ENCODE measurements around the gene CDC20B. TPM values are rescaled to one million over a fixed set of nuclear protein-coding genes. Genes with fewer than 3 reads are reported as not detected.

CDC20B gene
- total and polyA plus RNA-seq, 10 donors, result not detected

DNA sequence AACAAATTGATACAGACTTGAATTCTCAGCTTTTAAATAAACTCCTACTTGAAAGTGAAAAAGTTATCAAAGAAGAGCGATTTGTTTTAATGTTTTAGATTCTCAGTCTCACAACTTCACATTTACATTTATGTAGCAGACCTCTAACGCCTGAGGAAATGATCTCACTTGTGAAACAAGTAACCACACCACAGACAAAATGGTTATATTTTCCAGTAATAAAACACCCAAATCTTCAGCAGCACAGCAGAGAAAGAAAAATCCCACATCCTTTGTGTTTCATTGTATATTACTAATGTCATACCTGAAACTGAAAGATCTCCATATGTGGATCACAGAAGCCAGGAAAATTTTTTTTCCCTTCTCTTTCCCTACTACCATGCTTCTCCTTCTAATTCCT, 100.3 kb downstream of the CDC20B start:
- H3K9me3 ChIP-seq, result no peaks in the 10 kb centered on the region
- H3K36me3 ChIP-seq, result no peaks in the 10 kb centered on the region
- no peaks in the 10 kb centered on the region for H3K27me3 ChIP-seq (replicated peaks in 1 of 7)
- H3K27ac ChIP-seq, result peak overlapping the region in 5 of 8 donors; percentile 9 to 60 (median 51)
- H3K4me1 ChIP-seq, result peaks cover 0 to 16% (median 0%) of the 10 kb centered on the region in 6 donors
- 12 to 27% (median 24%) methylated on average over 2 of the region's 2 CpGs for WGBS, 5 donors
- intact Hi-C loops (cut with DNase I; ENCODE audit: low total_unique reads), result no loop called here
- no peak for TF ChIP-seq POLR2AphosphoS5 (IDR thresholded peaks at IDR 0.05)
- TF ChIP-seq, protein P1, sequence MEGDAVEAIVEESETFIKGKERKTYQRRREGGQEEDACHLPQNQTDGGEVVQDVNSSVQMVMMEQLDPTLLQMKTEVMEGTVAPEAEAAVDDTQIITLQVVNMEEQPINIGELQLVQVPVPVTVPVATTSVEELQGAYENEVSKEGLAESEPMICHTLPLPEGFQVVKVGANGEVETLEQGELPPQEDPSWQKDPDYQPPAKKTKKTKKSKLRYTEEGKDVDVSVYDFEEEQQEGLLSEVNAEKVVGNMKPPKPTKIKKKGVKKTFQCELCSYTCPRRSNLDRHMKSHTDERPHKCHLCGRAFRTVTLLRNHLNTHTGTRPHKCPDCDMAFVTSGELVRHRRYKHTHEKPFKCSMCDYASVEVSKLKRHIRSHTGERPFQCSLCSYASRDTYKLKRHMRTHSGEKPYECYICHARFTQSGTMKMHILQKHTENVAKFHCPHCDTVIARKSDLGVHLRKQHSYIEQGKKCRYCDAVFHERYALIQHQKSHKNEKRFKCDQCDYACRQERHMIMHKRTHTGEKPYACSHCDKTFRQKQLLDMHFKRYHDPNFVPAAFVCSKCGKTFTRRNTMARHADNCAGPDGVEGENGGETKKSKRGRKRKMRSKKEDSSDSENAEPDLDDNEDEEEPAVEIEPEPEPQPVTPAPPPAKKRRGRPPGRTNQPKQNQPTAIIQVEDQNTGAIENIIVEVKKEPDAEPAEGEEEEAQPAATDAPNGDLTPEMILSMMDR (IDR thresholded peaks at IDR 0.05 in 8 of 11, conservative IDR thresholded peaks at IDR 0.05 in 3 of 11), result no peak
- no peak for TF ChIP-seq POLR2A (IDR thresholded peaks at IDR 0.05)
- DNase-seq, result no peak
- no peak overlapping the region for H3K4me3 ChIP-seq

DNA sequence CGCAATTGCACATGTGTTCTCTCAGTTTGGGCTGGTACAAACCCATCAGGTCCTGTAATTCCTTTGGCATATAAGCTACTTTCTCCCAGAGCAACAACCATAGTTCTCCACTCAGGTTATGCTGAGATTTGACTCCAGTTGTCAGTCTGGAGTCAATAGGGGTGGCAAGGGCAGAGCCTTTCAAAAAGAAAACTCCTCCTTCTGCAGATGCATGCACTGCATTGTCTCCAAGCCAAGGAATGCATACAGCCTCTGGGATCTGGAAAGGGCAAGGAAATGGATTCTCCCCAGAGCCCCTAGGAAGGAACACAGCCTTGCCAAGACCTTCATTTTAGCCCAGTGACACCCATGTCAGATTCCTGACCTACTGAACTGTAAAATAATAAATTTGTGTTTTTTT, 101.6 kb downstream of the CDC20B start:
- TF ChIP-seq POLR2AphosphoS5 (IDR thresholded peaks at IDR 0.05), result no peak
- TF ChIP-seq, protein P1 (IDR thresholded peaks at IDR 0.05 in 8 of 11, conservative IDR thresholded peaks at IDR 0.05 in 3 of 11), result no peak
- TF ChIP-seq POLR2A (IDR thresholded peaks at IDR 0.05), result no peak
- Histone ChIP-seq H3K4me3 (no peak overlapping the region), H3K36me3 (no peaks in the 10 kb centered on the region), H3K27me3 (replicated peaks in 1 of 7) (no peaks in the 10 kb centered on the region), H3K27ac (no peak overlapping the region), H3K9me3 (no peaks in the 10 kb centered on the region), H3K4me1 (peaks cover 0 to 16% (median 0%) of the 10 kb centered on the region in 6 donors)
- 83 to 100% (median 92%) methylated on average over 1 of the region's 1 CpG for WGBS, 5 donors
- DNase-seq, result no peak
- intact Hi-C loops (cut with DNase I; ENCODE audit: low total_unique reads), result no loop called here

DNA sequence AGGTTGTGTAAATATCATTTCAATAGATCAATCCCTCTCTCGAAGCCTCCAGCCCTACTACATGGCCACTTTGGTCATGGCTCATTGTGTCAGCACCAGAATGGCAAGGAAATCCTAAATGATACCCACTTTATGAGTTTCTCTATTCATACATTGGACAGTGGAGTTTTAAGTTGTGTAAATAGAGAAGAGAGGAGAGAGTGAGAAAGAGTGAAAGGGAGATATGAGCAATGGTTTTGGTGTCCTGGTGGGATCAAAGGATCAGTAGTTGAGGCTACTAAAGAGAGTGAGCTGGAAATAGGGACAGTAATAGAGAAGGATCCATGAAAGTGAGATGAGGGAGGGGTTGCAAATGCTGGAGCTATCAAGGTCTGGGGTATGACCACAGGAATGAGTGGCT, 102.0 kb downstream of the CDC20B start:
- Histone ChIP-seq H3K36me3 (no peaks in the 10 kb centered on the region), H3K9me3 (no peaks in the 10 kb centered on the region), H3K27me3 (replicated peaks in 1 of 7) (no peaks in the 10 kb centered on the region), H3K4me1 (peaks cover 0 to 16% (median 0%) of the 10 kb centered on the region in 6 donors), H3K27ac (no peak overlapping the region), H3K4me3 (no peak overlapping the region)
- WGBS, 5 donors, result 80 to 100% (median 88%) methylated on average over 1 of the region's 1 CpG
- TF ChIP-seq POLR2A (IDR thresholded peaks at IDR 0.05) (no peak), POLR2AphosphoS5 (IDR thresholded peaks at IDR 0.05) (no peak)
- TF ChIP-seq, protein P1 (IDR thresholded peaks at IDR 0.05 in 8 of 11, conservative IDR thresholded peaks at IDR 0.05 in 3 of 11), result no peak
- no peak for DNase-seq
- intact Hi-C loops (cut with DNase I; ENCODE audit: low total_unique reads), result no loop called here

DNA sequence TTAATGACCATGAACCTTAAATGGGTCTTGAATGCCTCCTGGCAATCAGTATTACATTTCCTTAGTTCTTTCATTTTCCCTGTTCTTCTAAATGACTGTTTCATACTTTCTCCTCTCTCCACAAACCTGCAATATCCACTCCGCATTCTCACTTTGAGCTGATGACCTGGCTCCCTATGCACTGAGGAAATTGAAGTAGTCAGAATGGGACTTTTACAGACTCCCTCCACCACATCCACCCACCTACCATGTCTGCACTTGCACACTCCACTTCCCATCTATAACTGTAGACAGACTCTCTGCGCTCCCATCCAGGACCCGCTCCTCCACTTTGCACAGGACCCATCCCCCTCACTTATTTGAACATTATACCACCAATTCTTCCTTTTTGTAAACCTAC, 106.7 kb downstream of the CDC20B start:
- DNase-seq, result no peak
- H3K4me3 ChIP-seq, result no peak overlapping the region
- no peaks in the 10 kb centered on the region for H3K9me3 ChIP-seq
- no peaks in the 10 kb centered on the region for H3K27me3 ChIP-seq (replicated peaks in 1 of 7)
- peaks cover 0 to 27% (median 0%) of the 10 kb centered on the region in 6 donors for H3K4me1 ChIP-seq
- H3K27ac ChIP-seq, result no peak overlapping the region
- H3K36me3 ChIP-seq, result no peaks in the 10 kb centered on the region
- TF ChIP-seq, protein P1 (IDR thresholded peaks at IDR 0.05 in 8 of 11, conservative IDR thresholded peaks at IDR 0.05 in 3 of 11), result no peak
- TF ChIP-seq POLR2A (IDR thresholded peaks at IDR 0.05) (no peak), POLR2AphosphoS5 (IDR thresholded peaks at IDR 0.05) (no peak)
- WGBS, 5 donors, result 92 to 100% (median 94%) methylated on average over 3 of the region's 3 CpGs
- intact Hi-C loops (cut with DNase I; ENCODE audit: low total_unique reads), result no loop called here

All from spleen (tissue), 11 donors.